Measurements from ENCODE around the gene PROKR1. TPM values are rescaled to one million over a fixed set of nuclear protein-coding genes. Genes with fewer than 3 reads are reported as not detected.
A peak's percentile ranks its signal among the peaks of the same experiment; 100 is the strongest.

Gene PROKR1
- total and polyA plus RNA-seq, 2 of the 4 experiments (the other 2 are of a cell fraction): not detected

- POLR2A ChIA-PET (ENCODE audit: unreplicated experiment): interaction anchor here (0.6 kb wide), 1 partner anchor 13 kb away, joined by 3 read pairs; no protein-coding TSS in a partner anchor
- Histone ChIP-seq H3K23ac (ENCODE audit: low read depth, low read length) (no peak overlapping the region), H2AK5ac (ENCODE audit: low read depth, low read length) (no peak overlapping the region), H4K8ac (ENCODE audit: low read depth in 2 of 2, low read length in 2 of 2) (no peak overlapping the region), H3K9me3 (ENCODE audit: control insufficient read depth, insufficient read depth, low read length) (no peaks in the 10 kb centered on the region), H2BK15ac (ENCODE audit: low read depth, low read length) (no peak overlapping the region), H3K27me3 (ENCODE audit: control insufficient read depth, insufficient read depth, low read length) (peaks cover 2% of the 10 kb centered on the region; the same call in 1 of the 2 replicates), H3K9ac (ENCODE audit: low read depth, low read length) (no peak overlapping the region), H3K27ac (ENCODE audit: insufficient read depth, low read length) (no peak overlapping the region), H3K14ac (replicated peaks; ENCODE audit: low read depth, low read length) (no peak overlapping the region), H2BK20ac (ENCODE audit: low read depth, low read length) (no peak overlapping the region), H2BK120ac (ENCODE audit: low read depth, low read length) (no peak overlapping the region), H3K79me1 (ENCODE audit: low read depth in 1 of 2, low read length in 2 of 2) (no peaks in the 10 kb centered on the region), H3K4me2 (ENCODE audit: low read depth, low read length) (no peak overlapping the region), H3K9me1 (ENCODE audit: insufficient read depth, low read length) (no peaks in the 10 kb centered on the region), H3K4me1 (ENCODE audit: control insufficient read depth, insufficient read depth, low read length) (no peaks in the 10 kb centered on the region), H3K4ac (ENCODE audit: low read depth, low read length) (no peak overlapping the region), H3K18ac (ENCODE audit: low read depth, low read length) (no peak overlapping the region), H4K20me1 (ENCODE audit: insufficient read depth, low read length) (no peaks in the 10 kb centered on the region), H4K91ac (ENCODE audit: insufficient read depth, low read depth, low read length) (no peak overlapping the region), H2AFZ (replicated peaks; ENCODE audit: low read length, poor library complexity) (no peak overlapping the region), H4K5ac (ENCODE audit: low read depth, low read length) (no peak overlapping the region), H2AK9ac (replicated peaks; ENCODE audit: low read depth, low read length, poor library complexity) (no peak overlapping the region), H3K4me3 (ENCODE audit: insufficient read depth, low read depth, low read length) (no peak overlapping the region), H3K36me3 (ENCODE audit: control insufficient read depth, insufficient read depth, low read length) (no peaks in the 10 kb centered on the region), H3K56ac (ENCODE audit: extremely low read depth, insufficient read depth, low read length) (no peak overlapping the region), H2BK5ac (ENCODE audit: low read depth, low read length, poor library complexity, severe bottlenecking) (no peak overlapping the region)
- dilution Hi-C loops (cut with HindIII; ENCODE audit: low sequenced_read_pairs, unreplicated experiment): no loop called here
- intact Hi-C loops (cut with micrococcal nuclease): loop anchor here (2.0 kb wide), 1 partner anchor 108 kb away; no protein-coding TSS in a partner anchor
- CTCF ChIA-PET: interaction anchor here (0.6 to 1.8 kb wide), 20 partner anchors 9 to 1826 kb away, joined by 3 to 13 read pairs (median 4); no protein-coding TSS in a partner anchor
- DNase-seq (peak; percentile 56), ATAC-seq (ENCODE audit: low read depth) (peak; percentile 74)
- BruUV-seq (replicated peaks): no TSS peak
- 60% methylated on average over 1 of the region's 5 CpGs; no CpG with 5 or more reads in 1 of the 2 experiments for WGBS, 2 experiments (ENCODE audit: extremely low coverage in 2 of 2, insufficient read length in 1 of 2)
- TF ChIP-seq, protein P1, sequence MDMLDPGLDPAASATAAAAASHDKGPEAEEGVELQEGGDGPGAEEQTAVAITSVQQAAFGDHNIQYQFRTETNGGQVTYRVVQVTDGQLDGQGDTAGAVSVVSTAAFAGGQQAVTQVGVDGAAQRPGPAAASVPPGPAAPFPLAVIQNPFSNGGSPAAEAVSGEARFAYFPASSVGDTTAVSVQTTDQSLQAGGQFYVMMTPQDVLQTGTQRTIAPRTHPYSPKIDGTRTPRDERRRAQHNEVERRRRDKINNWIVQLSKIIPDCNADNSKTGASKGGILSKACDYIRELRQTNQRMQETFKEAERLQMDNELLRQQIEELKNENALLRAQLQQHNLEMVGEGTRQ (IDR thresholded peaks at IDR 0.05; ENCODE audit: low read depth, low read length): no peak
- TF ChIP-seq RFX5 (IDR thresholded peaks at IDR 0.05; ENCODE audit: low read depth, low read length): no peak
- no peak for TF ChIP-seq MAFK (IDR thresholded peaks at IDR 0.05; ENCODE audit: low read depth, low read length)
- TF ChIP-seq CHD1 (IDR thresholded peaks at IDR 0.05; ENCODE audit: low read depth, low read length): no peak
- TF ChIP-seq CTCF (conservative IDR thresholded peaks at IDR 0.05; ENCODE audit: low read depth, low read length): peak; percentile 81
- peak; percentile 56 for TF ChIP-seq RAD21 (IDR thresholded peaks at IDR 0.05; ENCODE audit: low read length)
- TF ChIP-seq SMC3 (IDR thresholded peaks at IDR 0.05; ENCODE audit: low read depth, low read length): peak; percentile 76
- TF ChIP-seq MXI1 (IDR thresholded peaks at IDR 0.05; ENCODE audit: borderline replicate concordance, low read depth, low read length): no peak
- in situ Hi-C loops (cut with MboI; ENCODE audit: low sequenced_read_pairs): loop anchor here (25.0 kb wide), 1 partner anchor 108 kb away; no protein-coding TSS in a partner anchor
These were observed 48.5 kb upstream of the PROKR1 start for GRCh38 chr2:68594674-68595492.

Data from IMR-90 (cell line).